GM18907 (cell line): ENCODE data around the gene DRC1.
"Not testable (repeated sequence)": the region's sequence is repeated elsewhere in the genome, so short reads cannot be mapped to it uniquely, and the experiment has no call there.

Source experiments
- ATAC-seq: cut with Tn5 transposase; IDR thresholded peaks from one replicate; pipeline ENCODE4 v1.9.1; 2021; ENCODE audit warnings: mild to moderate bottlenecking, moderate library complexity; ENCODE audit not compliant: unreplicated experiment

DRC1 gene

GRCh38 chr2:26462100-26462499 lies 60.4 kb downstream of the DRC1 start:
- ATAC-seq, result no peak

- no peak for ATAC-seq
These were observed 61.0 kb downstream of the DRC1 start for GRCh38 chr2:26462511-26463243.

- ATAC-seq, result no peak
These were observed 61.8 kb downstream of the DRC1 start for GRCh38 chr2:26463244-26464192.

- ATAC-seq, result no peak
These were observed 62.9 kb downstream of the DRC1 start for GRCh38 chr2:26464390-26465265.

GRCh38 chr2:26465266-26465925 lies 63.7 kb downstream of the DRC1 start:
- ATAC-seq, result no peak

- no peak for ATAC-seq
These were observed 64.3 kb downstream of the DRC1 start for GRCh38 chr2:26465981-26466471.

- no peak for ATAC-seq
These were observed 65.1 kb downstream of the DRC1 start for GRCh38 chr2:26466662-26467310.

GRCh38 chr2:26468544-26468943 lies 66.8 kb downstream of the DRC1 start:
- not testable (repeated sequence) for ATAC-seq

- no peak for ATAC-seq
These were observed 67.5 kb downstream of the DRC1 start for GRCh38 chr2:26469092-26469710.

- no peak for ATAC-seq
These were observed 68.2 kb downstream of the DRC1 start for GRCh38 chr2:26469955-26470354.

GRCh38 chr2:26470601-26471260 lies 69.0 kb downstream of the DRC1 start:
- ATAC-seq, result no peak

GRCh38 chr2:26471289-26471688 lies 69.6 kb downstream of the DRC1 start:
- ATAC-seq, result no peak

- ATAC-seq, result no peak
These were observed 70.3 kb downstream of the DRC1 start for GRCh38 chr2:26471766-26472706.

- ATAC-seq, result no peak
These were observed 71.3 kb downstream of the DRC1 start for GRCh38 chr2:26472821-26473655.

- no peak for ATAC-seq
These were observed 72.1 kb downstream of the DRC1 start for GRCh38 chr2:26473796-26474195.

- ATAC-seq, result no peak
These were observed 72.6 kb downstream of the DRC1 start for GRCh38 chr2:26474261-26474785.

- no peak for ATAC-seq
These were observed 73.3 kb downstream of the DRC1 start for GRCh38 chr2:26475037-26475436.
